H1 (cell line): ENCODE measurements around the gene SHOX. TPM values are rescaled to one million over a fixed set of nuclear protein-coding genes. Genes with fewer than 3 reads are reported as not detected.

Experiments used
- CTCF ChIA-PET: fragments of 300-600 bp; sonication (Branson Sonifier 250); formaldehyde crosslinking; loops from one replicate; lab custom pipeline; 2021; ENCODE audit not compliant: partially characterized antibody; lab: Charles Lee
- POLR2A ChIA-PET: fragments of 300-600 bp; sonication (Branson Sonifier 250); formaldehyde crosslinking; loops from one replicate; lab custom pipeline; 2021; ENCODE audit warnings: inconsistent platforms; ENCODE audit not compliant: partially characterized antibody; lab: Charles Lee
- DNase-seq, 2 experiments: peaks; one replicate each; pipeline versions ENCODE4 v3.0.0 to v3.0.0-alpha.2; 2010 to 2022; ENCODE audit warnings: low spot score in 2 of 2, low read depth in 1 of 2, mixed read lengths in 1 of 2
- FAIRE-seq: peaks from 2 replicates; lab custom pipeline; 2011; peaks lifted over from hg19 to GRCh38; lab: Jason Lieb, UNC
- H2AFZ ChIP-seq: 2 replicates; pipeline ENCODE4 v1.8.1; 2012; ENCODE audit warnings: low read length, inconsistent platforms
- H2AK5ac ChIP-seq: 2 replicates; pipeline ENCODE4 v1.6.1; 2013; ENCODE audit warnings: low read depth, low read length
- H2BK120ac ChIP-seq: replicated peaks from 2 replicates; pipeline ENCODE3; 2013; ENCODE audit warnings: low read depth, low read length, inconsistent platforms
- H2BK12ac ChIP-seq: 2 replicates; pipeline ENCODE4 v1.6.1; 2013; ENCODE audit warnings: low read depth, low read length
- H2BK15ac ChIP-seq: 2 replicates; pipeline ENCODE4 v1.6.1; 2013; ENCODE audit warnings: low read length
- H2BK20ac ChIP-seq: 2 replicates; pipeline ENCODE4 v1.6.1; 2013; ENCODE audit warnings: low read length
- H2BK5ac ChIP-seq: 2 replicates; pipeline ENCODE4 v1.6.1; 2013; ENCODE audit warnings: low read depth, low read length
- H3K14ac ChIP-seq: 2 replicates; pipeline ENCODE4 v1.6.1; 2013; ENCODE audit warnings: inconsistent platforms; ENCODE audit not compliant: insufficient read length
- H3K18ac ChIP-seq: 2 replicates; pipeline ENCODE4 v1.6.1; 2013; ENCODE audit warnings: low read length; ENCODE audit errors: extremely low read depth
- H3K23ac ChIP-seq: 2 replicates; pipeline ENCODE4 v1.6.1; 2013; ENCODE audit warnings: inconsistent platforms; ENCODE audit not compliant: insufficient read length
- H3K23me2 ChIP-seq: 2 replicates; pipeline ENCODE4 v1.6.1; 2013; ENCODE audit warnings: low read depth, low read length
- H3K27ac ChIP-seq: 2 replicates; pipeline ENCODE4 v1.6.1; 2011; ENCODE audit warnings: low read depth, low read length, inconsistent platforms
- H3K27me3 ChIP-seq, 4 experiments: replicated peaks in 1 of 4; 1 replicate in 1 of 4; 2 replicates in 3 of 4; pipeline versions ENCODE4 v1.6.1 to v1.8.1; 2011 to 2013; ENCODE audit warnings: low read length in 3 of 4, mild to moderate bottlenecking in 3 of 4, inconsistent platforms in 2 of 4, mixed read lengths in 2 of 4, moderate library complexity in 1 of 4; ENCODE audit not compliant: control insufficient read depth in 3 of 4, insufficient read depth in 3 of 4; ENCODE audit errors: extremely low read depth in 1 of 4
- H3K36me3 ChIP-seq, 4 experiments: 2 replicates each; pipeline versions ENCODE4 v1.6.1 to v1.8.1; 2011 to 2013; ENCODE audit warnings: mild to moderate bottlenecking in 4 of 4, low read length in 3 of 4, moderate library complexity in 2 of 4, control low read depth in 1 of 4, inconsistent platforms in 1 of 4; ENCODE audit not compliant: insufficient read depth in 4 of 4, control insufficient read depth in 2 of 4
- H3K4ac ChIP-seq: replicated peaks from 2 replicates; pipeline ENCODE3; 2013; ENCODE audit warnings: low read length, low read depth, mixed read lengths, inconsistent platforms; ENCODE audit not compliant: insufficient read length
- H3K4me1 ChIP-seq, 4 experiments: replicated peaks in 1 of 4; 1 replicate in 1 of 4; 2 replicates in 3 of 4; pipeline versions ENCODE4 v1.6.1 to v1.8.1; 2011 to 2013; ENCODE audit warnings: low read length in 3 of 4, inconsistent platforms in 2 of 4, mixed read lengths in 1 of 4; ENCODE audit not compliant: insufficient read depth in 4 of 4, control insufficient read depth in 3 of 4
- H3K4me2 ChIP-seq, 2 experiments: 2 replicates each; pipeline versions ENCODE4 v1.6.1 to v1.8.1; 2011 to 2013; ENCODE audit warnings: low read depth in 2 of 2, low read length in 2 of 2, control low read depth in 1 of 2, inconsistent platforms in 1 of 2, mild to moderate bottlenecking in 1 of 2; ENCODE audit not compliant: insufficient read depth in 1 of 2
- H3K4me3 ChIP-seq, 4 experiments: fragments of 200-600, 300-600 bp in 1 of 4; sonication (generic), shearing (Covaris generic), sonication (Bioruptor Twin) in 1 of 4; 2 replicates each; pipeline versions ENCODE4 v1.5.1 to v1.8.1; 2011 to 2016; ENCODE audit warnings: low read length in 4 of 4, low read depth in 3 of 4, control low read depth in 2 of 4, inconsistent platforms in 2 of 4, mild to moderate bottlenecking in 2 of 4, mixed read lengths in 1 of 4, moderate library complexity in 1 of 4; ENCODE audit not compliant: insufficient read depth in 2 of 4; ENCODE audit errors: extremely low read depth in 1 of 4
- H3K56ac ChIP-seq: replicated peaks from 2 replicates; pipeline ENCODE3; 2013; ENCODE audit warnings: low read depth, mild to moderate bottlenecking, mixed read lengths, low read length, inconsistent platforms; ENCODE audit not compliant: insufficient read length
- H3K79me1 ChIP-seq: 2 replicates; pipeline ENCODE4 v1.6.1; 2013; ENCODE audit warnings: low read depth, low read length, control low read depth
- H3K79me2 ChIP-seq, 2 experiments: 2 replicates each; pipeline versions ENCODE4 v1.6.1 to v1.8.1; 2012 to 2013; ENCODE audit warnings: low read length in 2 of 2, mild to moderate bottlenecking in 2 of 2, inconsistent platforms in 1 of 2; ENCODE audit not compliant: insufficient read depth in 2 of 2, control insufficient read depth in 1 of 2
- H3K9ac ChIP-seq, 4 experiments: replicated peaks in 1 of 4; 1 replicate in 1 of 4; 2 replicates in 3 of 4; pipeline versions ENCODE4 v1.6.1 to v1.8.1; 2011 to 2013; ENCODE audit warnings: low read depth in 3 of 4, low read length in 3 of 4, control low read depth in 2 of 4, mild to moderate bottlenecking in 2 of 4, moderate library complexity in 2 of 4, inconsistent platforms in 1 of 4; ENCODE audit errors: extremely low read depth in 1 of 4
- H3K9me3 ChIP-seq, 2 experiments: 2 replicates each; pipeline versions ENCODE4 v1.6.1 to v1.8.1; 2012 to 2013; ENCODE audit warnings: mild to moderate bottlenecking in 2 of 2, moderate library complexity in 2 of 2, control low read depth in 1 of 2, inconsistent platforms in 1 of 2, low read depth in 1 of 2, low read length in 1 of 2, mixed read lengths in 1 of 2; ENCODE audit not compliant: insufficient read depth in 2 of 2
- H4K20me1 ChIP-seq, 2 experiments: replicated peaks in 1 of 2; 2 replicates each; pipeline versions ENCODE3 to v1.8.1; 2011 to 2013; ENCODE audit warnings: inconsistent platforms in 2 of 2, low read length in 2 of 2, mild to moderate bottlenecking in 1 of 2; ENCODE audit not compliant: insufficient read depth in 2 of 2, control insufficient read depth in 1 of 2
- H4K5ac ChIP-seq: 2 replicates; pipeline ENCODE4 v1.6.1; 2013; ENCODE audit warnings: low read length, low read depth, mixed read lengths, inconsistent platforms; ENCODE audit not compliant: insufficient read length
- H4K8ac ChIP-seq: 2 replicates; pipeline ENCODE4 v1.8.0; 2013; ENCODE audit warnings: mild to moderate bottlenecking, moderate library complexity, low read length, inconsistent platforms; ENCODE audit not compliant: insufficient read depth; ENCODE audit errors: extremely low read depth
- H4K91ac ChIP-seq: replicated peaks from 2 replicates; pipeline ENCODE3; 2013; ENCODE audit warnings: low read length, mixed read lengths, inconsistent platforms; ENCODE audit not compliant: insufficient read length
- CEBPB ChIP-seq: IDR thresholded peaks from 2 replicates; pipeline ENCODE4 v1.6.1; 2012; ENCODE audit warnings: low read depth, low read length
- EGR1 ChIP-seq: IDR thresholded peaks from 2 replicates; pipeline ENCODE4 v1.6.1; 2011; ENCODE audit warnings: low read depth, low read length, borderline replicate concordance
- SIRT6 ChIP-seq: IDR thresholded peaks from one replicate; pipeline ENCODE4 v1.7.1; 2012; ENCODE audit warnings: low read length, inconsistent platforms
- SP2 ChIP-seq: IDR thresholded peaks from 2 replicates; pipeline ENCODE4 v1.6.1; 2012; ENCODE audit warnings: mild to moderate bottlenecking, low read length, inconsistent platforms
- TAF1 ChIP-seq: IDR thresholded peaks from 2 replicates; pipeline ENCODE4 v1.6.1; 2011; ENCODE audit warnings: mild to moderate bottlenecking, low read depth, low read length
- WGBS, 2 experiments: shearing (Covaris generic) in 1 of 2; methylation state at CpG; one replicate each; pipeline versions ENCODE4 v1.1.6 to v1.1.7; 2013 to 2015; ENCODE audit warnings: low lambda C conversion rate in 2 of 2, mixed read lengths in 2 of 2, inconsistent platforms in 1 of 2, low coverage in 1 of 2, missing lambda C conversion rate in 1 of 2; ENCODE audit not compliant: insufficient replicate concordance in 2 of 2, insufficient coverage in 1 of 2, insufficient read length in 1 of 2; ENCODE audit errors: extremely low coverage in 1 of 2, missing lambda C conversion rate in 1 of 2; 5-methylcytosine and 5-hydroxymethylcytosine counted together
- polyA plus RNA-seq, 7 experiments: library from polyadenylated mRNA; depleted of rRNA in 3 of 7; stranded (reverse) in 5 of 7; unstranded in 2 of 7; fragments of >200 nt in 5 of 7; fragments of 200-250 nt in 2 of 7; gene quantifications; 1 replicate in 5 of 7; 2 replicates in 1 of 7; 4 replicates in 1 of 7; pipeline versions ENCODE4 v1.2.1 to v1.2.3, GENCODE V29; 2011 to 2013; ENCODE audit warnings: missing spikeins in 2 of 7, mixed read lengths in 2 of 7
- total RNA-seq: library from RNA; stranded (reverse); fragmentation: NEBNext Ultra II Directional; extraction: Animal tissue kit (Norgen Biotek cat#: 25700); gene quantifications from 2 replicates; pipeline ENCODE4 v1.2.1, GENCODE V29; 2021

Gene SHOX
- total and polyA plus RNA-seq, 2 of the 8 experiments (the other 6 are each of a cell fraction or from before 2014, with no cell fraction given): 0.05 to 0.15 TPM

- H2BK15ac ChIP-seq: peak overlapping the region; percentile 11; the same call in 1 of the 2 replicates
- no peaks in the 10 kb centered on the region for H3K23me2 ChIP-seq
- no peaks in the 10 kb centered on the region for H3K79me1 ChIP-seq
- H3K36me3 ChIP-seq: no peaks in the 10 kb centered on the region
- no peak overlapping the region for H4K5ac ChIP-seq
- no peak overlapping the region for H3K18ac ChIP-seq
- H3K27ac ChIP-seq: no peak overlapping the region
- WGBS, 2 experiments: 92% methylated on average over 14 of the region's 14 CpGs; no CpG with 5 or more reads in 1 of the 2 experiments
- TF ChIP-seq CEBPB (no peak), SP2 (no peak), EGR1 (no peak), SIRT6 (no peak), TAF1 (no peak)
- H2BK20ac ChIP-seq: no peak overlapping the region; the same call in 1 of the 2 replicates
- H4K8ac ChIP-seq: no peak overlapping the region
- FAIRE-seq (no peak), DNase-seq (no peak)
- no peaks in the 10 kb centered on the region; a peak in 1 of 4 replicates for H3K9me3 ChIP-seq
- H3K14ac ChIP-seq: no peak overlapping the region
- no peaks in the 10 kb centered on the region for H3K27me3 ChIP-seq
- H3K4me1 ChIP-seq: peaks cover 3 to 9% (median 6%) of the 10 kb centered on the region in 4 experiments; a peak in 6 of 7 replicates
- H3K79me2 ChIP-seq: no peaks in the 10 kb centered on the region
- no peak overlapping the region for H3K9ac ChIP-seq
- H3K4me3 ChIP-seq: no peak overlapping the region
- H3K4me2 ChIP-seq: no peak overlapping the region
- no peak overlapping the region for H3K4ac ChIP-seq
- H3K56ac ChIP-seq: no peak overlapping the region
- H2BK120ac ChIP-seq: no peak overlapping the region
- H4K91ac ChIP-seq: peak overlapping the region; percentile 88
- peaks cover 0 to 4% of the 10 kb centered on the region in 2 experiments for H4K20me1 ChIP-seq
- H2BK5ac ChIP-seq: no peak overlapping the region
- no peak overlapping the region for H2AFZ ChIP-seq
- H3K23ac ChIP-seq: no peak overlapping the region
- ChIA-PET POLR2A (no interaction called here), CTCF (no interaction called here)
- H2BK12ac ChIP-seq: peak overlapping the region; percentile 98; the same call in 1 of the 2 replicates
- peak overlapping the region; percentile 92 for H2AK5ac ChIP-seq
These were observed 49.5 kb downstream of the SHOX start for GRCh38 chrX:680062-680461.
